HG02840 (cell line): ENCODE results near the gene TAB2.
"Not testable (repeated sequence)": the region's sequence is repeated elsewhere in the genome, so short reads cannot be mapped to it uniquely, and the experiment has no call there.

ENCODE experiments used
- ATAC-seq: cut with Tn5 transposase; IDR thresholded peaks from one replicate; pipeline ENCODE4 v1.9.1; 2021; ENCODE audit warnings: mild to moderate bottlenecking, moderate library complexity, moderate number of reproducible peaks; ENCODE audit not compliant: unreplicated experiment, low FRiP score

The TAB2 gene

DNA sequence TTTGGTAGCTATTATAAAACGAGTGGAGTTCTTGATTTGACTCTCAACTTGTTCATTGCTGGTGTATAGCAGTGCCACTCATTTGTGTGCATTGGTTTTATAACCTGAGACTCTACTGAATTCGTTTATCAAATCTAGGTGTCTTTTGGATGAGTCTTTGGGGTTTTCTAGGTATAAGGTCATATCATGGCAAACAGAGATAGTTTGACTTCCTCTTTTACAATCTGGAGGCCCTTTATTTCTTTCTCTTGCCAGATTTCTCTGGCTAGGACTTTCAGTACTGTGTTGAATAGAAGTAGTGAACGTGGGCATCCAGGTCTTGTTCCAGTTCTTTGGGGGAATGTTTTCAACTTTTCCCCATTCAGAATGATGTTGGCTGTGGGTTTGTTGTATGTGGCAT is 121.3 kb downstream of the TAB2 start:
- no peak for ATAC-seq

- ATAC-seq = no peak
These were observed 122.1 kb downstream of the TAB2 start for GRCh38 chr6:149439626-149440025.

- ATAC-seq = no peak
These were observed 123.5 kb downstream of the TAB2 start for GRCh38 chr6:149440735-149441671.

DNA sequence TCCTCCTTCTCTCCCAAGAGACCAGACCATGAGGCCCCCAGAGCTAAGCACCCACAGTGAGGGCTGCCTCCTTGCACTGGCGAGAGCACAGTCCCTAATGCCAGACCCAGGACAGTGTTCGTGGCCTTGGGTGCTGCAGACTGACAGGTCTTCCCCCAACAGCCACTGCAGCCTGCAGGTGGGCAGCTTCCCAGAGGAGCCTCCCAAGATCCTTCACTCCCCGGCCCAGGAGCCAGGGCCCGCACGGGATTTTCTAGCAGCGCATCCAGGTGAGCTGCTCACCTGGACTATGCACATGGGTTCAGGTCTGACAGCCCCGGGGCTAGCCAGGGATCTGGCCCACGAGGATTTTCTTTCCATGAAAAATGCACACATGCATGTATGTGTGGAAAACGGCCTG is 124.2 kb downstream of the TAB2 start:
- ATAC-seq = no peak

GRCh38 chr6:149443411-149444181 is 126.1 kb downstream of the TAB2 start:
- no peak for ATAC-seq

DNA sequence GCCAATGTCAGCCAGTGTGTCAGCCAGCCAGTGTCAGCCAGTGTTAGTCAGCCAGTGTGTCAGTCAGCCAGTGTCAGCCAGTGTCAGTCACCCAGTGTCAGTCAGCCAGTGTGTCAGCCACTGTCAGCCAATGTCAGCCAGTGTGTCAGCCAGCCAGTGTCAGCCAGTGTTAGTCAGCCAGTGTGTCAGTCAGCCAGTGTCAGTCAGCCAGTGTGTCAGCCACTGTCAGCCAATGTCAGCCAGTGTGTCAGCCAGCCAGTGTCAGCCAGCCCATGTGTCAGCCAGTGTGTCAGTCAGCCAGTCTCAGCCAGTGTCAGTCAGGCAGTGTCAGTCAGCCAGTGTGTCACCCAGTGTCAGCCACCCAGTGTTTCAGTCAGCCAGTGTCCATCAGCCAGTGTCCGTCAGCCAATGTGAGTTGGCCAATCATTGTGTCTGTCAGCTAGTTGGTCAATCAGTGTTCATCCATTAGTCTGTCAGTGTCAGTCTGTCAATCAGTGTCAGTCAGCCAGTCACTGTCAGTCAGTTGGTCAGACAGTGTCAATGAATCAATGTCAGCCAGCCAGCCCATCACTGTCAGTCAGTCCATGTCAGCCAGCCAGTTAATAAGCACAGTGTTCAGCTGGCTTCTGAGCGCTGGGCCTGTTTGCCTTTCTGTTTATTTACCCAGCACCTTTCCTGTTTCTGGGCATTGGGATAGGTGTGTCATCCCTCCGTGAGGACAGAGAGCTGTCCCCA is 127.0 kb downstream of the TAB2 start:
- ATAC-seq = not testable (repeated sequence)

GRCh38 chr6:149445095-149445466 is 127.6 kb downstream of the TAB2 start:
- no peak for ATAC-seq

DNA sequence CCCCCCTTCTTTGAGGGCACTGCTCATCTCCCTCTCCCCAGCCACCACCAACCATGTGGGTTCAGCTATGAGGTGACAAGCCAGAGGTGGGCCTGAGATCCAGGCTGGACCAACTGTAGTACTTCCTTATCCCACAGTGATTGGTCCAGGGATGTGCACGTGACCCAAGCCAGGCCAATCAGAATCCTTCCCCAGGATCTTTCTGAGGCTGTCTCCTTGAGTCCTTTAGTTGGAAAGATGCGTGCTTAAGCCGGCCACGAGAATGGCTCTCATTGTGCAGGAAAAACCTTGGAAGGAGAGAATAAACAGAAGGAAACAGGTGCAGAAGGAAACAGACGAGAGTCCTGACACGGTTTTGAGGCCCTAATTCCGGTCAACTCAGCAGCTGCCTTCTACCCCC is 128.1 kb downstream of the TAB2 start:
- ATAC-seq = no peak

GRCh38 chr6:149446791-149447376 is 129.4 kb downstream of the TAB2 start:
- ATAC-seq = no peak

GRCh38 chr6:149448821-149449453 is 131.4 kb downstream of the TAB2 start:
- ATAC-seq = no peak

- no peak for ATAC-seq
These were observed 132.5 kb downstream of the TAB2 start for GRCh38 chr6:149449831-149450678.

- no peak for ATAC-seq
These were observed 133.3 kb downstream of the TAB2 start for GRCh38 chr6:149450679-149451375.

DNA sequence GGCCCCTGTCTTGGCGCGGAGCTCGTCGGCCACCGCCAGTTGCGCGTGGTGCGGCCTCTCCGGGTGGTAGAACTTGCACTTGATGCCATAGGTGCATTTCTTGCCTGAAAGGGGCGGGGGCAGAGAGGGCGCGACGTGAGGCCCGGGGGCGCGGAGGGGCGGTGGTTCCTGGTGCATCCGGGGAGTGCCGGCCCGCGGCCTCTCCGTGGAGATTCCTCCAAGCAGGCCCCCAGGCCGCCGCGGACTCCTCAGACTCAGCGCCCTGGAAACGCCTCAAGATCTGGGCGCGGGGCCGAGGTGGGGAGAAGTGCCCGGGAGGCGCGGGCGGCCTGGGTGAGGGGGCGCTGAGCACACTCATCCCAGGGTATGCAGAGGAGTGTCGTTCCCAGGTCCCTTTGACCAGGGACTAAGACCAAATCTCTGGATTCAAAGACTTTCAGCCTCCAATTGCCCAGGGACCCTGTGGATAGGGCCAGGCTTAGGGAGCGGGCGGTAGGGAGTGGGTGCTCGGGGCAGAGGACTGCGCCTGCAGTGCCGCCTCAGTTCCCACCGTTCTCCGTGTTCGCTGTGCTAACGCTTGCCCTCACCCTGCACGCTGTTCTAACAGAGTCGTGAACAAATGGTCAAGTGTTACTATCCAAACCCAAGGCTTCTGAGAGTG is 134.0 kb downstream of the TAB2 start:
- no peak for ATAC-seq

GRCh38 chr6:149452037-149452939 is 134.8 kb downstream of the TAB2 start:
- ATAC-seq = no peak

GRCh38 chr6:149453597-149454345 is 136.3 kb downstream of the TAB2 start:
- ATAC-seq = no peak

GRCh38 chr6:149454346-149454848 is 136.9 kb downstream of the TAB2 start:
- no peak for ATAC-seq
